HG03520 (cell line): ENCODE data around the gene GALK2.

Source experiments
- ATAC-seq: cut with Tn5 transposase; IDR thresholded peaks from one replicate; pipeline ENCODE4 v1.9.1; 2021; ENCODE audit warnings: mild to moderate bottlenecking, moderate library complexity; ENCODE audit not compliant: unreplicated experiment

The GALK2 gene

GRCh38 chr15:49278751-49279150, 108.7 kb downstream of the GALK2 start:
- no peak for ATAC-seq

- ATAC-seq, result no peak
Measured at GRCh38 chr15:49279521-49280456, 109.7 kb downstream of the GALK2 start.

DNA sequence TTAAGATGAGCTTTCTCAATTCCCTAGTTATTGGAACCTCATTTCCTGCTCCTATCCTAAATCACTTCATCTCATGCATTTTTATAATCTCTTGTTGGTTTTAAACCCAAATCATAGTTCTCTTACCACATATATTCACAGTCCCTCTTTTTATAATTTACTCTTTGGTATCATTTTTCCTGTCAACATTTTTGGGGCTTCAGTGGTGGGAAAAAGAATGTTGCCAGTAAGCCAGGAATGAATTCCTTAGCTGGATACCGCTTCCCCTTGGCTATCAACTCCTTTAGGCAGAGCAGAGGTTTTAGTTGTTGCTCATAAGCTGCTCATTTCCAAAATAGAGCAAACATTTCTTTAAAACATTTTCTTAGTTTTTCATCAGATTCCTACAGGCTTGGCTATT, 112.3 kb downstream of the GALK2 start:
- no peak for ATAC-seq

- ATAC-seq, result no peak
Measured at GRCh38 chr15:49286649-49287404, 116.8 kb downstream of the GALK2 start.

- no peak for ATAC-seq
Measured at GRCh38 chr15:49287481-49287880, 117.4 kb downstream of the GALK2 start.

GRCh38 chr15:49288391-49288790, 118.3 kb downstream of the GALK2 start:
- ATAC-seq, result no peak

- ATAC-seq, result no peak
Measured at GRCh38 chr15:49290191-49290590, 120.1 kb downstream of the GALK2 start.

- no peak for ATAC-seq
Measured at GRCh38 chr15:49293941-49294340, 123.9 kb downstream of the GALK2 start.

- no peak for ATAC-seq
Measured at GRCh38 chr15:49296258-49296657, 126.2 kb downstream of the GALK2 start.

- no peak for ATAC-seq
Measured at GRCh38 chr15:49297584-49297983, 127.5 kb downstream of the GALK2 start.

DNA sequence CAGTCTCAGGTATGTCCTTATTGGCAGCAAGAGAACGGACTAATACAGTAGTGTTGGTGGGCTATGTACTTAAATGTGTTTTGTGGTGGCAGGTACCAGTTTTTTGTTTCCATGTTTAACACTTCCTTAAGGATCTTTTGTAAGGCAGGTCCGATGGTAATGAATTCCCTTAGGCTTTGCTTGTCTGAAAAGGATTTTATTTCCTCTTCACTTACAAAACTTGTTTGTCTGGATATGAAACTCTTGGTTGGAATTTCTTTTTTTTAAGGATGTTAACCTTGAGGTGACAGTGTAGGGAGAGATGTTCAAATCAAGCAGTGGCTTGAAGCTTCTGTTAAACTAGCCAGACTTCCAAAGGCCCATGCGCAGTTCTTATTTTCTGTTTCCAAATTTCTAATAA, 130.8 kb downstream of the GALK2 start:
- ATAC-seq, result no peak

DNA sequence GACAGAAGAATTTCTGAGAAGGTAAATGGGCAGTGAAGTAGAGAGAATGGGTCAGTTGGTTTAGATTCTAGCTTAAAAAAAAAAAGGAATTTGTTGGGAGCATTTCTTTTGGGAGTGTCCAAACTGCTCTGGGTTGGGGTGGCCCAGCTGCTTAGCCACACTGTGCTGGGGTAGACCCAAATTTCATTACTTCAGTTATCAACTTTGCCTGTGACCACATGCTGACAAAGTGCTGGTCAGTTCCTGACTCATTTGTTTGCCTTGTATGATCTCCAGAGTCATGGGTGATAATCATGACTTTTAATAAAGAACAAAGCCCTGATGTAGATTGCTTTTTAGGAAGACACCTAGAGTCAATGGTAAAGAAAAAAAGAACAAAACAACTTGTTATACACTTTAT, 131.5 kb downstream of the GALK2 start:
- ATAC-seq, result no peak

DNA sequence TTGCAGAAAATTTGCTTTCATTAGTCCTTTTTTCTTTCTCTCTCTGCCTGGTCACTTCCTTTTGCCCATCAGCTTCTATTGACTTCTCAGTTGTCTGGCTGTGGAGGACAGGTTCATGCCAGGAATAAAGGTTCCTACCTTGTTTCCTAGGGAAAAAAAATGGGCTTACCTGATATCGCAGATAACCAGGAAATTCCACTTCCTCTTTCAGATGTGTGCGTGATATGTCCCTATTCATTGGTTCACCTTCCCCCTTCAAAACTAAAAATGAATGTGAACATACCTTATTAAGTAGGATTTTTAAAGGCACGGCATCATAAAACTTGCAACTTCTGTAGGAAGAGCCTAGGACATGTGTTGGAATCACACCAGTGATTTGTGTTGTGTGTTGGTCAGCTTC, 133.0 kb downstream of the GALK2 start:
- ATAC-seq, result no peak

DNA sequence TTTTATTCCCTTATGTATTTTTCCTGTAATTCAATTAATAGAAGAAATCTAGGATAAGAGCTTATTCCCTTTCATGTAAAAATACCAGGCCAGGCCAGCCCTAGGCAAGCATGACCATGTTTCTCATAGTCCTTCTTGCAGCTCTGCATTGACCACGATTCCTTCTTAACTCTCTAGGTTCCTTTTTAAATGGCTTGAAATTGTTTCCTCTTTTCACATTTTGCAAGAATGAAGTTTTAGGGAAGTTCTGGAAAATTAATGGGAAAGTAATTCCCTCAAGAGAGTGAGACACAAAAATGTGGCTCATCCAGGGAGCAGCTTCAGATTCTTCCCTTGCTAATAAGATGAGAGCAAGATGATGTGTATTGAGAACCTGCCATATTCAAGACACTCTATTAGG, 136.5 kb downstream of the GALK2 start:
- ATAC-seq, result no peak

DNA sequence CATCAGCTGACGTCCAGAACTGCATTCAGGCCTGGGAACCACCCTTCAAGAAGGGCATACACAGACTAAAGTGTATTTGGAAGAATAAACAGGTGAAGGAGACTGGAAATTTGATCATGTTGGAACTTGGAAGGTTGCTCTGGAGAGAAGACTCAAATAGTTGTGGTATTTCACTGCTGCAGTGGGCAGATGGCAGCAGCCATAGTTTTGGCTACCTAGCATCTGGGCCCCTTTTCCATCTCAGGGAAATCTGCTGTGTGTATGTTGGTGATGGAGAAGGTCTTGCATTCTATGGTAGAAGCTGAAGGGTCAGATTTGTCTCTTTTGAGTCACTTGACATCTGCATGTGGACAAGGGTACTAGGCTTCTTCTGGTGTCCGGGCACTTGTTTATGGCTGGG, 138.6 kb downstream of the GALK2 start:
- ATAC-seq, result no peak

GRCh38 chr15:49309889-49310288, 139.8 kb downstream of the GALK2 start:
- ATAC-seq, result no peak

DNA sequence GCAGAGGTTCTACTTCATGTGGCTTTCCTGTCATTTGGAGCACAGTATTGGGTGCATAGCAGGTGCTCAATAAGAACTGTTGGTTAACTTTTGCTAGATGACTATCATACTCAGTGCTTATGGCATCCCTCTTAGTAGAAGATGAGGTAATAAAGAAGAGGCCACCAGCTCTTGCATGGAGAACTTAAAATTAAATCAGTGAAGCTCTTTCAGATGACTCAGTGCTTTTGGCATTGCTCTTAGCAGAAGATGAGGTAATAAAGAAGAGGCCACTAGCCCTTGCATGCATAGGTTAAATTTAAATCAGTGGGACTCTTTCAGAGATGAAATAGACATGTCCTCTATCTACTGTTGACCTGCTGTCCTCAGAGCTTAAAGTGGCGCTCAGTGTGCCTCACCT, 143.6 kb downstream of the GALK2 start:
- ATAC-seq, result no peak

DNA sequence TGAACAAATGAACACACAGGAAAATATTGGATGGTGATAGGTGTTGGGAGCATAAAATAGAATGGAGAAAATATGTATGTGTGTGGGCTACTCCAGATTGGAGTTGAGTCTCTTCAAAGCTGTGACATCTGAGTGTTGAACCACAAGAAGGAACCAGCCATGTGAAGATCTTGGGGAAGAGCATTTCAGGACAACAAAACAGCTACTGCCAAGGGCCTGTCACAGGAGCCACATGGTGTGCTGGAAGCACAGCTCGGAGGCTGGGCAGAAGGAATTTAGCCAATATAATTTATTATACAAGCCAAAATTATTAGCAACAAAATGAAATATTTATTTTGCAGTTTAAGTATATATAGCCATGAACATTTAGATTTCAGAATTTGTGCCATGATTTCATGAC, 144.7 kb downstream of the GALK2 start:
- ATAC-seq, result no peak

DNA sequence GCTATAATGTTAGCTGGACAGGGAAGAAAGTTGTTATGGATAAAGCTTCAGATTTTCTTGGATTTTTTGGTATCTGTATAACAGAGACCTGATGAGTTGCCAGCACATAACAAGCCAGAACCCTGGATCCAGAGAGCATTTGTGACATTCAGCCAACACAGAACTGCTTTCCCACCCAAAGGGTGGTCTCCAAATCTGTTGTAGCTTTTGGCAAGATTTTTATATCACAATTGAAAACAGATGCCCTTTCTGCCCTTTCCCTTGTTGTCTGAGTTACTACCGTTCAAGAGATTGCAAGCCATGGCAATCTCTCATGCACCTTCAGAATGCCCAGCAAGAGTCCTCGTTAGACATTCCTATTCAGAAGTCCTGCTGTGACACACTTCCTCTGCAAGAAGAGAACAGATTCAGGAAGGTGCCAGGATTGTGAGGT, 145.4 kb downstream of the GALK2 start:
- no peak for ATAC-seq

DNA sequence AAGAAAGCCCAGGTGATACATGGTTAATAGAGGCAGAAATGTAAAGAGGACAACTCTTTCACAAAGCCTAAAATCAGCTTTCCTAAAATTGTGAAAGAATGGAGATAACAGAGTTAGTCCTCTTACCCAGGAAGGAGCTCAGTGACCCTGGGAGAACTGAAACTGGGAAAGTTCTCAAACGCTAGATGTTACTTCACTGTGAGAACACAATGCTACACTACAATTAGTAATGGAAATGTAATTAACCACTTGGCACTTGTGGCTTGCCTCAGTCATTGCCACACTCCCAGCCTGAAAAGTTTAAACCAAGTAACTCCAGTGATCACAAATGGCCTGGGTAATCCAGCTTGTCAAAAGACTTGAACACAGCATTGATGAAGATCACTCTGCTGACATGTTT, 150.3 kb downstream of the GALK2 start:
- no peak for ATAC-seq

DNA sequence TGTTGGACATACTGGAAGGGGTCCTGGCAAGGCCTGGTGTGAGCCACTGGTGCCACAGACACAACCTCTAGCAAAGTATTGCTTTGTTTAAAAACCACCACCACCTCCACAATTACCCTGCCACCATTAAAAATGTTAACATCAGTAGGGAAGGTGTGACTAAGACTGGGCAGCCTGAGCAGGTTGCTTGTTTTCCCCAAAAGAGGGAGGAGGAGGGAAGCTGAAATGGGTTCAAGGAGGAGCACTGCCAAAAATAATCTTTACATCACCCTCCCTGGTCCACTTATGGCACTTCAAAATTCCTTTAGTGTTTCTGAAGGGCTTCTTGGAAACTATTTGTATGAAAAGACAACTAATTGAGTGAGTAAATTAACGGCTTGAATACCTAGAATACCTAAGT, 153.2 kb downstream of the GALK2 start:
- ATAC-seq, result no peak

DNA sequence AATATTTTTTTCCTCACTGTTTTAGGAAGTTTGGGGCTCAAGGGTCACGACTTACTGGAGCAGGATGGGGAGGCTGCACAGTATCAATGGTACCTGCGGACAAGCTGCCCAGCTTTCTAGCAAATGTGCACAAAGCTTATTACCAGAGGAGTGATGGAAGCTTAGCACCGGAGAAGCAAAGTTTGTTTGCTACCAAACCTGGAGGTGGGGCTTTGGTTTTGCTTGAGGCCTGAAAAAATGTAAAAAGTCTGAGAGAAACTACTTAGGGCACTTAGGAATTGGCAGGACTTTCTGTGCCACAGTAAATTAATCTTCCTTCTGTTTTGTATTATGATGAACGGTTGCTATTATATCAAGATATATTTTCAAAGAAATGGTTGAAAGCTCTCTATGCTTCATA, 157.9 kb downstream of the GALK2 start:
- ATAC-seq, result no peak
